ENCODE results near the gene DACT2. TPM values are rescaled to one million over a fixed set of nuclear protein-coding genes. Genes with fewer than 3 reads are reported as not detected.

DACT2 gene
- total and polyA plus RNA-seq, 2 of the 8 experiments (the other 6 are each of a cell fraction or from before 2014, with no cell fraction given) = 2.9 to 3.1 TPM

GRCh38 chr6:168310945-168311344 is 8.6 kb downstream of the DACT2 start:
- Histone ChIP-seq H3K27ac (ENCODE audit: low read depth, low read length) (no peak overlapping the region), H3K14ac (ENCODE audit: insufficient read length) (no peak overlapping the region), H3K23me2 (ENCODE audit: low read depth, low read length) (peaks cover 4% of the 10 kb centered on the region; the same call in 1 of the 2 replicates), H2BK5ac (ENCODE audit: low read depth, low read length) (no peak overlapping the region), H3K79me1 (ENCODE audit: low read depth, low read length) (no peaks in the 10 kb centered on the region), H3K79me2 (ENCODE audit: control insufficient read depth in 1 of 2, insufficient read depth in 2 of 2, low read length in 2 of 2) (no peaks in the 10 kb centered on the region), H3K4ac (replicated peaks; ENCODE audit: insufficient read length, low read depth, low read length) (no peak overlapping the region), H3K4me1 (replicated peaks in 1 of 4; ENCODE audit: control insufficient read depth in 3 of 4, insufficient read depth in 4 of 4, low read length in 3 of 4) (peaks cover 10 to 16% (median 14%) of the 10 kb centered on the region in 4 experiments), H2BK15ac (ENCODE audit: low read length) (no peak overlapping the region), H2BK12ac (ENCODE audit: low read depth, low read length) (no peak overlapping the region), H2AFZ (ENCODE audit: low read length) (no peak overlapping the region), H4K20me1 (replicated peaks in 1 of 2; ENCODE audit: control insufficient read depth in 1 of 2, insufficient read depth in 2 of 2, low read length in 2 of 2) (peaks cover 0 to 1% of the 10 kb centered on the region in 2 experiments), H2BK120ac (replicated peaks; ENCODE audit: low read depth, low read length) (no peak overlapping the region), H2AK5ac (ENCODE audit: low read depth, low read length) (no peak overlapping the region), H3K4me3 (ENCODE audit: extremely low read depth in 1 of 4, insufficient read depth in 2 of 4, low read depth in 3 of 4, low read length in 4 of 4) (no peak overlapping the region), H4K91ac (replicated peaks; ENCODE audit: insufficient read length, low read length) (no peak overlapping the region), H3K27me3 (replicated peaks in 1 of 4; ENCODE audit: control insufficient read depth in 3 of 4, extremely low read depth in 1 of 4, insufficient read depth in 3 of 4, low read length in 3 of 4) (no peaks in the 10 kb centered on the region; a peak in 1 of 7 replicates), H3K56ac (replicated peaks; ENCODE audit: insufficient read length, low read depth, low read length) (no peak overlapping the region), H3K9me3 (ENCODE audit: insufficient read depth in 2 of 2, low read depth in 1 of 2, low read length in 1 of 2) (no peaks in the 10 kb centered on the region), H3K18ac (ENCODE audit: extremely low read depth, low read length) (no peak overlapping the region), H3K23ac (ENCODE audit: insufficient read length) (no peak overlapping the region), H4K5ac (ENCODE audit: insufficient read length, low read depth, low read length) (no peak overlapping the region), H3K9ac (replicated peaks in 1 of 4; ENCODE audit: extremely low read depth in 1 of 4, low read depth in 3 of 4, low read length in 3 of 4) (no peak overlapping the region), H3K4me2 (ENCODE audit: insufficient read depth in 1 of 2, low read depth in 2 of 2, low read length in 2 of 2) (no peak overlapping the region), H4K8ac (ENCODE audit: extremely low read depth, insufficient read depth, low read length) (no peak overlapping the region), H3K36me3 (ENCODE audit: control insufficient read depth in 2 of 4, insufficient read depth in 4 of 4, low read length in 3 of 4) (peaks cover 0 to 8% (median 0%) of the 10 kb centered on the region in 4 experiments; a peak in 2 of 8 replicates), H2BK20ac (ENCODE audit: low read length) (no peak overlapping the region)
- no peak for FAIRE-seq
- ChIA-PET CTCF (ENCODE audit: partially characterized antibody) (interaction anchor here (0.6 to 2.7 kb wide), 4 partner anchors 9 to 22 kb away, joined by 3 to 11 read pairs (median 3); no protein-coding TSS in a partner anchor), POLR2A (ENCODE audit: partially characterized antibody) (interaction anchor here (0.7 to 1.3 kb wide), 2 partner anchors 11 to 12 kb away, joined by 3 read pairs; no protein-coding TSS in a partner anchor)
- WGBS, 2 experiments (ENCODE audit: extremely low coverage in 1 of 2, insufficient coverage in 1 of 2, insufficient read length in 1 of 2, insufficient replicate concordance in 2 of 2, low coverage in 1 of 2, low lambda C conversion rate in 2 of 2, missing lambda C conversion rate in 1 of 2) = 80% methylated on average over 10 of the region's 10 CpGs; no CpG with 5 or more reads in 1 of the 2 experiments
- no peak for DNase-seq (ENCODE audit: low read depth in 1 of 2, low spot score in 2 of 2)
- TF ChIP-seq FOSL1 (IDR thresholded peaks at IDR 0.05; ENCODE audit: insufficient read depth, low read depth, low read length) (no peak), SIX5 (IDR thresholded peaks at IDR 0.05; ENCODE audit: low read depth, low read length) (no peak), TAF7 (optimal IDR thresholded peaks at IDR 0.05; ENCODE audit: borderline replicate concordance, low read depth, low read length) (no peak), HDAC6 (IDR thresholded peaks at IDR 0.05; ENCODE audit: low read depth, low read length) (no peak), GABPA (IDR thresholded peaks at IDR 0.05; ENCODE audit: borderline replicate concordance, insufficient read depth, low read length) (no peak), POLR2AphosphoS5 (IDR thresholded peaks at IDR 0.05; ENCODE audit: low read depth, low read length) (no peak), SAP30 (IDR thresholded peaks at IDR 0.05; ENCODE audit: insufficient read depth, insufficient replicate concordance, low read length) (no peak), MAFK (IDR thresholded peaks at IDR 0.05; ENCODE audit: low read depth, low read length) (no peak), RNF2 (IDR thresholded peaks at IDR 0.05; ENCODE audit: borderline replicate concordance, low read depth, low read length, missing control alignments, poor library complexity, severe bottlenecking) (no peak), EZH2 (IDR thresholded peaks at IDR 0.05; ENCODE audit: low read depth, low read length, severe bottlenecking) (no peak), EP300 (IDR thresholded peaks at IDR 0.05; ENCODE audit: borderline replicate concordance in 1 of 2, low read depth in 2 of 2, low read length in 2 of 2) (no peak), SUZ12 (IDR thresholded peaks at IDR 0.05; ENCODE audit: low read length) (no peak), NANOG (IDR thresholded peaks at IDR 0.05; ENCODE audit: insufficient read depth, low read depth, low read length, poor library complexity, severe bottlenecking) (no peak)
